ENCODE data around the gene NKTR.

DNA sequence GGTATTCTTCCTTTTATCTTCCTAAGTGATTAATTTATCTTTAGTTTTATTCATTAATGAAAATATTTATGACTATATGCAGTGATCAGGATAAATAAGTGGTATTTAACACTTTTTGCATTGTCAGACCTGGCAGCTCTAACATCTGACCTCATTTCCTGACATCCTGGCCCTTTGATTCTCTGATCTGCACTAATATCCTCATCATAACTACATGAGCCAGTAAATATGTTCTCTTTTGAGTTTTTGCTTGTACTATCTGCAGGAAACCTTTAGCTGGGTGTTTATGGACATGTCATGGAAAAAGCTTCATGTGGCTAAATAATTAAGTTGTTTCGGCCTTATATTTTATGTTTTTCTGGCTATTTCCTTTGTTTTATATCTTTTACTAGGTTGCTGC is 10.5 kb downstream of the NKTR start:
- no peak for TF ChIP-seq ZNF274 (IDR thresholded peaks at IDR 0.05; ENCODE audit: low read depth, low read length)
- no peak for TF ChIP-seq SUZ12 (IDR thresholded peaks at IDR 0.05; ENCODE audit: extremely low read depth, insufficient read depth, insufficient read length)

Measured in NT2/D1 (cell line).